Measurements from ENCODE around the gene PSMB1.
"Not testable (repeated sequence)": the region's sequence is repeated elsewhere in the genome, so short reads cannot be mapped to it uniquely, and the experiment has no call there.

PSMB1 gene

GRCh38 chr6:170502268-170502667, 50.8 kb downstream of the PSMB1 start:
- DNase-seq, result not testable (repeated sequence)

GRCh38 chr6:170500955-170501590, 52.0 kb downstream of the PSMB1 start:
- no peak for DNase-seq

GRCh38 chr6:170497841-170498301, 55.2 kb downstream of the PSMB1 start:
- DNase-seq, result no peak

GRCh38 chr6:170493354-170493753, 59.8 kb downstream of the PSMB1 start:
- DNase-seq, result no peak

- DNase-seq, result no peak
These were observed 62.8 kb downstream of the PSMB1 start for GRCh38 chr6:170490259-170490658.

GRCh38 chr6:170489836-170490235, 63.3 kb downstream of the PSMB1 start:
- DNase-seq, result no peak

- no peak for DNase-seq
These were observed 65.3 kb downstream of the PSMB1 start for GRCh38 chr6:170487707-170488329.

GRCh38 chr6:170485159-170485558, 67.9 kb downstream of the PSMB1 start:
- DNase-seq, result no peak
